GM18499 (cell line): ENCODE measurements around the gene RUVBL1.

ENCODE experiments used
- ATAC-seq: cut with Tn5 transposase; IDR thresholded peaks from one replicate; pipeline ENCODE4 v1.9.1; 2021; ENCODE audit warnings: moderate number of reproducible peaks; ENCODE audit not compliant: insufficient read depth, unreplicated experiment

RUVBL1 gene

GRCh38 chr3:128084675-128085021, 39.0 kb downstream of the RUVBL1 start:
- ATAC-seq, result no peak

- ATAC-seq, result no peak
These were observed 39.5 kb downstream of the RUVBL1 start for GRCh38 chr3:128083980-128084674.

- no peak for ATAC-seq
These were observed 40.2 kb downstream of the RUVBL1 start for GRCh38 chr3:128083396-128083795.

- no peak for ATAC-seq
These were observed 41.1 kb downstream of the RUVBL1 start for GRCh38 chr3:128082546-128082945.

GRCh38 chr3:128081846-128082245, 41.8 kb downstream of the RUVBL1 start:
- no peak for ATAC-seq

GRCh38 chr3:128081226-128081625, 42.4 kb downstream of the RUVBL1 start:
- ATAC-seq, result no peak

GRCh38 chr3:128080323-128081080, 43.1 kb downstream of the RUVBL1 start:
- ATAC-seq, result no peak

GRCh38 chr3:128079823-128080222, 43.8 kb downstream of the RUVBL1 start:
- ATAC-seq, result no peak

GRCh38 chr3:128078875-128079274, 44.7 kb downstream of the RUVBL1 start:
- ATAC-seq, result no peak

- no peak for ATAC-seq
These were observed 45.3 kb downstream of the RUVBL1 start for GRCh38 chr3:128078322-128078721.

GRCh38 chr3:128077665-128078064, 45.9 kb downstream of the RUVBL1 start:
- no peak for ATAC-seq

- no peak for ATAC-seq
These were observed 46.4 kb downstream of the RUVBL1 start for GRCh38 chr3:128077202-128077624.

- no peak for ATAC-seq
These were observed 47.0 kb downstream of the RUVBL1 start for GRCh38 chr3:128076483-128077201.

GRCh38 chr3:128075522-128076482, 47.8 kb downstream of the RUVBL1 start:
- no peak for ATAC-seq

GRCh38 chr3:128074851-128075521, 48.6 kb downstream of the RUVBL1 start:
- no peak for ATAC-seq

GRCh38 chr3:128073807-128074206, 49.8 kb downstream of the RUVBL1 start:
- ATAC-seq, result no peak

GRCh38 chr3:128073185-128073725, 50.4 kb downstream of the RUVBL1 start:
- no peak for ATAC-seq

- no peak for ATAC-seq
These were observed 51.0 kb downstream of the RUVBL1 start for GRCh38 chr3:128072454-128073184.
